ENCODE results near the gene TFPI.

DNA sequence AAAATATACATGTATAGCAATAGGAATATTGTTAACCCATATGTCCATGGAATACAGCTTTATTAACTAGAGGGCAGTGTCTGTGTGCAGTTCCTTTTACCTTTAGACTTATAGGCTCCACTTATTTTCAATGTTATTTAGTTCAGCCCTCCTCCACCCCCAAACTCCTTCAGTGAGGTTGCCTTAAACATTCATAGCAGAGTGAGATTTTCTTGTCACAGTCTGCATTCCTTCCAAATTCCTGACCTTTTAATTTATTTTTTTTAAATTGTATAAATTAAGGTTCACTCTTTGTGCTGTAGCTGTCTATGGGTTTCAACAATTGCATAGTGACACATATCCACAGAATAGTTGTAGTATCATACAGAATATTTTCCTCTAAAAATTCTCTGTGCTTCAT, 30.9 kb downstream of the TFPI start:
- TF ChIP-seq HDGF (IDR thresholded peaks at IDR 0.05; ENCODE audit: borderline replicate concordance) (no peak), FOXM1 (IDR thresholded peaks at IDR 0.05; ENCODE audit: borderline replicate concordance) (no peak)

All from HEK293T (cell line).